ENCODE results near the gene MMGT1.

GRCh38 chrX:135981010-135981409 lies 7.2 kb upstream of the MMGT1 start:
- no peak for TF ChIP-seq EZH2 (IDR thresholded peaks at IDR 0.05; ENCODE audit: low read depth)
- TF ChIP-seq, protein P1, sequence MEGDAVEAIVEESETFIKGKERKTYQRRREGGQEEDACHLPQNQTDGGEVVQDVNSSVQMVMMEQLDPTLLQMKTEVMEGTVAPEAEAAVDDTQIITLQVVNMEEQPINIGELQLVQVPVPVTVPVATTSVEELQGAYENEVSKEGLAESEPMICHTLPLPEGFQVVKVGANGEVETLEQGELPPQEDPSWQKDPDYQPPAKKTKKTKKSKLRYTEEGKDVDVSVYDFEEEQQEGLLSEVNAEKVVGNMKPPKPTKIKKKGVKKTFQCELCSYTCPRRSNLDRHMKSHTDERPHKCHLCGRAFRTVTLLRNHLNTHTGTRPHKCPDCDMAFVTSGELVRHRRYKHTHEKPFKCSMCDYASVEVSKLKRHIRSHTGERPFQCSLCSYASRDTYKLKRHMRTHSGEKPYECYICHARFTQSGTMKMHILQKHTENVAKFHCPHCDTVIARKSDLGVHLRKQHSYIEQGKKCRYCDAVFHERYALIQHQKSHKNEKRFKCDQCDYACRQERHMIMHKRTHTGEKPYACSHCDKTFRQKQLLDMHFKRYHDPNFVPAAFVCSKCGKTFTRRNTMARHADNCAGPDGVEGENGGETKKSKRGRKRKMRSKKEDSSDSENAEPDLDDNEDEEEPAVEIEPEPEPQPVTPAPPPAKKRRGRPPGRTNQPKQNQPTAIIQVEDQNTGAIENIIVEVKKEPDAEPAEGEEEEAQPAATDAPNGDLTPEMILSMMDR (conservative IDR thresholded peaks at IDR 0.05) = no peak
